Endothelial cell of umbilical vein (primary cell): ENCODE measurements around the gene DHRS9.

Experiments
- CTCF ChIP-seq, 2 donors: IDR thresholded peaks; 1 replicate in 1 of 2; 2 replicates in 1 of 2; pipeline ENCODE4 v1.5.1; 2011; ENCODE audit warnings: low read length in 2 of 2, mild to moderate bottlenecking in 2 of 2, moderate library complexity in 2 of 2, control low read depth in 1 of 2, inconsistent platforms in 1 of 2, low read depth in 1 of 2; ENCODE audit not compliant: insufficient read depth in 1 of 2; ENCODE audit errors: extremely low read depth in 1 of 2
- POLR2A ChIP-seq: IDR thresholded peaks from 2 replicates; pipeline ENCODE4 v1.6.1; 2012; ENCODE audit warnings: low read depth, mild to moderate bottlenecking, control low read depth, low read length

GRCh38 chr2:169080250-169081069 is 11.1 kb downstream of the DHRS9 start:
- TF ChIP-seq POLR2A, result no peak
- no peak for TF ChIP-seq CTCF (IDR thresholded peaks at IDR 0.05; ENCODE audit: extremely low read depth in 1 of 2, insufficient read depth in 1 of 2, low read depth in 1 of 2, low read length in 2 of 2)
